Adrenal gland (tissue), 12 donors: ENCODE measurements around the gene JOSD2. TPM values are rescaled to one million over a fixed set of nuclear protein-coding genes. Genes with fewer than 3 reads are reported as not detected.

Experiments
- DNase-seq, 7 donors: peaks; one replicate each; pipeline ENCODE4 v3.0.0-alpha.2; 2019 to 2020
- H3K27ac ChIP-seq, 5 donors: fragments of 200-600 bp; sonication (generic) in 4 of 5; 1 replicate in 3 of 5; 2 replicates in 2 of 5; pipeline versions ENCODE4 v1.5.1 to v1.8.0; 2016 to 2020; ENCODE audit warnings: mild to moderate bottlenecking in 1 of 5
- H3K27me3 ChIP-seq: fragments of 200-600 bp; 2 replicates; pipeline ENCODE4 v1.8.0; 2021
- H3K36me3 ChIP-seq, 2 donors: fragments of 200-600 bp; replicated peaks in 1 of 2; 1 replicate in 1 of 2; 2 replicates in 1 of 2; pipeline versions ENCODE4 v1.5.1 to v1.8.0; 2018 to 2022
- H3K4me1 ChIP-seq, 2 donors: fragments of 200-600 bp; replicated peaks in 1 of 2; 1 replicate in 1 of 2; 2 replicates in 1 of 2; pipeline versions ENCODE4 v1.5.1 to v1.8.0; 2018 to 2021
- H3K4me3 ChIP-seq, 4 donors: fragments of 200-600 bp; sonication (generic) in 3 of 4; one replicate each; pipeline ENCODE4 v1.5.1; 2016 to 2018
- H3K9me3 ChIP-seq, 3 donors: fragments of 200-600 bp; sonication (generic) in 1 of 3; replicated peaks in 1 of 3; 1 replicate in 2 of 3; 2 replicates in 1 of 3; pipeline versions ENCODE4 v1.5.1 to v1.8.0; 2016 to 2021
- CTCF ChIP-seq, 6 experiments: fragments of 450-650 bp in 4 of 6; fragments of 200-600 bp in 2 of 6; sonication (generic) in 1 of 6; IDR thresholded peaks; 1 replicate in 5 of 6; 2 replicates in 1 of 6; pipeline versions ENCODE4 v1.5.1 to v1.8.0; 2016 to 2021; ENCODE audit warnings: antibody characterized with exemption in 6 of 6, mild to moderate bottlenecking in 2 of 6, moderate library complexity in 1 of 6
- POLR2A ChIP-seq, 2 donors: fragments of 450-650 bp; IDR thresholded peaks; one replicate each; pipeline ENCODE4 v1.6.1; 2017; ENCODE audit warnings: antibody characterized with exemption in 2 of 2, mild to moderate bottlenecking in 2 of 2, moderate library complexity in 1 of 2
- WGBS, 4 donors: extraction: QIAGEN DNeasy Blood & Tissue Kit in 2 of 4; methylation state at CpG; one replicate each; pipeline versions ENCODE4 v1.1.5 to v1.1.7; 2013 to 2017; 5-methylcytosine and 5-hydroxymethylcytosine counted together
- intact Hi-C, 2 donors: fragments of 100-400 bp; cut with DNase I; formaldehyde crosslinking; loops; one replicate each; pipeline versions ENCODE4 v1.14.1 to v1.15.0; 2022 to 2023
- polyA plus RNA-seq, 3 donors: library from polyadenylated mRNA; stranded (reverse); fragments of 200-250 nt in 2 of 3; fragments of 350-450 nt in 1 of 3; fragmentation: Illumina TruSeq in 1 of 3; extraction: RNeasy Lipid Tissue Mini Kit (QIAGEN cat#74804) in 1 of 3; gene quantifications; one replicate each; pipeline ENCODE4 v1.2.3, GENCODE V29; 2013 to 2014
- total RNA-seq, 9 donors: library from RNA; depleted of rRNA in 4 of 9; stranded (reverse); fragments of >200 nt in 4 of 9; fragments of 120-200 nt in 1 of 9; fragmentation: NEBNext Ultra II Directional in 1 of 9; extraction: Animal tissue kit (Norgen Biotek cat#: 25700) in 1 of 9; gene quantifications; one replicate each; pipeline versions ENCODE4 v1.1.0 to v1.2.4, GENCODE V29; 2013 to 2023
- donor health status: healthy with polysubstance abuse.
- donor health status: Bipolar disorder and iron deficiency.
- donor health status: DM: yes; HTN: yes; CAD: no.
- donor health status: DM: no; HTN: no; CAD: no.
- donor health status: DM: no; HTN: no; CAD: no.
- donor health status: DM: yes; HTN: yes; CAD: no.

The JOSD2 gene
- total and polyA plus RNA-seq, 12 donors: 1.2 to 70.9 (median 36.6) TPM

GRCh38 chr19:50465986-50466705 is 44.8 kb downstream of the JOSD2 start:
- Histone ChIP-seq H3K27me3 (no peaks in the 10 kb centered on the region), H3K9me3 (no peaks in the 10 kb centered on the region), H3K4me3 (no peak overlapping the region), H3K36me3 (no peaks in the 10 kb centered on the region), H3K4me1 (no peaks in the 10 kb centered on the region), H3K27ac (no peak overlapping the region)
- no peak for TF ChIP-seq POLR2A (IDR thresholded peaks at IDR 0.05)
- no peak for TF ChIP-seq CTCF (IDR thresholded peaks at IDR 0.05)
- intact Hi-C loops: no loop called here
- peak in 1 of 7 donors; percentile 70 for DNase-seq
- 57 to 66% (median 59%) methylated on average over 7 to 29 of the region's 29 CpGs for WGBS, 4 donors

- no peak for TF ChIP-seq POLR2A (IDR thresholded peaks at IDR 0.05)
- no peak for TF ChIP-seq CTCF (IDR thresholded peaks at IDR 0.05)
- DNase-seq: no peak
- H3K27me3 ChIP-seq: no peaks in the 10 kb centered on the region
- no peaks in the 10 kb centered on the region for H3K4me1 ChIP-seq
- no peak overlapping the region for H3K27ac ChIP-seq
- intact Hi-C loops: loop anchor here (5.0 kb wide), 1 partner anchor 98 kb away; the partner anchor contains the start of gene NAPSA (in 2 of the 2)
- no peaks in the 10 kb centered on the region for H3K9me3 ChIP-seq
- WGBS, 4 donors: 84 to 97% (median 87%) methylated on average over 10 to 13 of the region's 13 CpGs
- no peak overlapping the region for H3K4me3 ChIP-seq
- no peaks in the 10 kb centered on the region for H3K36me3 ChIP-seq
These were observed 46.0 kb downstream of the JOSD2 start for GRCh38 chr19:50465000-50465399.

GRCh38 chr19:50464348-50464747 is 46.6 kb downstream of the JOSD2 start:
- DNase-seq: no peak
- H3K9me3 ChIP-seq: no peaks in the 10 kb centered on the region
- TF ChIP-seq POLR2A (IDR thresholded peaks at IDR 0.05) (no peak), CTCF (IDR thresholded peaks at IDR 0.05) (no peak)
- H3K36me3 ChIP-seq: no peaks in the 10 kb centered on the region
- no peaks in the 10 kb centered on the region for H3K4me1 ChIP-seq
- intact Hi-C loops: loop anchor here (5.0 kb wide), 1 partner anchor 97 kb away; the partner anchor contains the start of gene NAPSA (in 2 of the 2)
- no peak overlapping the region for H3K4me3 ChIP-seq
- H3K27me3 ChIP-seq: no peaks in the 10 kb centered on the region
- 73 to 80% (median 78%) methylated on average over 1 to 19 of the region's 19 CpGs for WGBS, 4 donors
- H3K27ac ChIP-seq: no peak overlapping the region

GRCh38 chr19:50462970-50463369 is 48.0 kb downstream of the JOSD2 start:
- Histone ChIP-seq H3K9me3 (no peaks in the 10 kb centered on the region), H3K4me3 (no peak overlapping the region), H3K4me1 (no peaks in the 10 kb centered on the region), H3K27ac (no peak overlapping the region), H3K27me3 (peaks cover 10% of the 10 kb centered on the region), H3K36me3 (no peaks in the 10 kb centered on the region)
- intact Hi-C loops: loop anchor here (5.0 kb wide), 1 partner anchor 96 kb away; the partner anchor contains the start of gene NAPSA (in 2 of the 2)
- 70 to 74% (median 72%) methylated on average over 7 of the region's 7 CpGs for WGBS, 4 donors
- no peak for DNase-seq
- TF ChIP-seq CTCF (IDR thresholded peaks at IDR 0.05): no peak
- no peak for TF ChIP-seq POLR2A (IDR thresholded peaks at IDR 0.05)
